ENCODE measurements around the gene ELL.

- TF ChIP-seq, protein P1, sequence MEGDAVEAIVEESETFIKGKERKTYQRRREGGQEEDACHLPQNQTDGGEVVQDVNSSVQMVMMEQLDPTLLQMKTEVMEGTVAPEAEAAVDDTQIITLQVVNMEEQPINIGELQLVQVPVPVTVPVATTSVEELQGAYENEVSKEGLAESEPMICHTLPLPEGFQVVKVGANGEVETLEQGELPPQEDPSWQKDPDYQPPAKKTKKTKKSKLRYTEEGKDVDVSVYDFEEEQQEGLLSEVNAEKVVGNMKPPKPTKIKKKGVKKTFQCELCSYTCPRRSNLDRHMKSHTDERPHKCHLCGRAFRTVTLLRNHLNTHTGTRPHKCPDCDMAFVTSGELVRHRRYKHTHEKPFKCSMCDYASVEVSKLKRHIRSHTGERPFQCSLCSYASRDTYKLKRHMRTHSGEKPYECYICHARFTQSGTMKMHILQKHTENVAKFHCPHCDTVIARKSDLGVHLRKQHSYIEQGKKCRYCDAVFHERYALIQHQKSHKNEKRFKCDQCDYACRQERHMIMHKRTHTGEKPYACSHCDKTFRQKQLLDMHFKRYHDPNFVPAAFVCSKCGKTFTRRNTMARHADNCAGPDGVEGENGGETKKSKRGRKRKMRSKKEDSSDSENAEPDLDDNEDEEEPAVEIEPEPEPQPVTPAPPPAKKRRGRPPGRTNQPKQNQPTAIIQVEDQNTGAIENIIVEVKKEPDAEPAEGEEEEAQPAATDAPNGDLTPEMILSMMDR (IDR thresholded peaks at IDR 0.05): peak; percentile 40 to 92 (median 75)
- peak in 1 of 2 donors; percentile 63 for TF ChIP-seq POLR2AphosphoS5 (IDR thresholded peaks at IDR 0.05)
These were observed 102.6 kb downstream of the ELL start, which contains the start of gene SSBP4 for GRCh38 chr19:18419195-18419698.

Measured in upper lobe of left lung (tissue), 4 donors.